ENCODE results near the gene NSMCE1.

The NSMCE1 gene

GRCh38 chr16:27242398-27242797 is 26.2 kb downstream of the NSMCE1 start:
- no peak for DNase-seq

DNA sequence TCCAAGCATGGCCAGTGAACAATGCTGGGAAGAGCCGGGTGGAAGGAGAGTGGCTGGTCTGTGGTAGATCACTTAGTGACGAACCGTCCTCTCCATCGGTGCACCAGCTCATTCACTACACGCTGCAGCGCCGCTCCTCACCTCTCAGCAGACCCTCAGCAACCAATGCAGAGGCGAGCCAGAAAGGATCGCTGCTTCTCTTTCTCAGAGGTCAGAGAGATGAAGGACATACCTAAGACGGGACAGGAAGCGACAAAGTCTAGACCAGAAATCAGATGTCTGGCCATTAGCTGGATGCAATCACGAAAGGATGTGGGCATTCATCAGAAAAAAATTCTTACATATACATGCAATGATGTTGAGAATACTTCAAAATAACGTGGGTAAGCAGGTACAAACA is 26.9 kb downstream of the NSMCE1 start:
- no peak for DNase-seq

GRCh38 chr16:27240948-27241531 is 27.5 kb downstream of the NSMCE1 start:
- DNase-seq, result no peak

DNA sequence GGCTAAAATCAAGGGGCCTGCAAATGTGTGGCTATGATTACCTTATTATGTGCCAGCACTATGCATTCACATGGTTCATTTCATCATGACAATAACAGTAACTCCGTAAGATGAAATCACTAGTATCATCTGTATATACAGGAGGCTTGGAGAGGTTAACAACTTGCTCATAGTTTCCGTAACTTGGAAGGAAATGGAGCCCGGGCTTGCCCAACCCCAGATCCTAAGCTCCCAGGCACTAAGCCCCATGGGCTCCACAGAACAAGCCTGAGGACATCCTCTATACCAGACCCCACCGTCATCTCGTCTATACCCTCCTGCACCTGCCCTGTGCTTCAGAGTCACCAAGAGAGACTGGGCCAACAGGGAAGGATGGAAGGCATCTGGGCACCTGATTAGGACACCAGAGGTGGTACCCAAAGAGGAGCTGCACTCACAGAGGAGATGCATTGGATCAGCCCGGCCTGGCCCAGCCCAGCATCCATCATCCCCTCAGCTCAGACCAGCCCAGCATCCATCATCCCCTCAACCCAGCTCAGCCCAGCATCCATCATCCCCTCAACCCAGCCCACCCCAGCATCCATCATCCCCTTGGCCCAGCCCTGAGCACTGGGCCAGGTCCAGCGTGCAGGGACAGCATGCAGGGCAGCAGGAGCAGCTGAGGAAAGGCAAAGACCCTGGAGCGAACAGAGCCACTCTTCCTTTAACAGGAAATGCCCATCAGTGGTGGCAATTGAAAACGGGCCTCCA is 28.5 kb downstream of the NSMCE1 start:
- DNase-seq, result no peak

DNA sequence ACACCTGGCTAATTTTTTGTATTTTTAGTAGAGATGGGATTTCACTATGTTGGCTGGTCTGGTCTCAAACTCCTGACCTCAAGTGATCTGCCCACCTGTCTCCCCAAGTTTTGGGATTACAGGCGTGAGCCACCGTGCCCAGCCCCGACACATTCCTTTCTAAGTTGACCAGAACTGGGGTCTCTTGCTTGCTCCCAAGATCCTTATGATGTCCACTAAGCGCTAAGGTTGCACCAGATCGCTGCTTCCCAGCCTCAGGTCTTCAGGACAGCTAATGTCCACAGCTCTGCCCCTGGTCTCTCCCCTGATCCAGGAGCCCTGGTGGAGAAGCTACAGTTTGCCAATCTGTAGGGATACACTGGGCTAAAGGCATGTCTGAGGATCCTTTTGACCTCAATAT is 29.5 kb downstream of the NSMCE1 start:
- no peak for DNase-seq

GRCh38 chr16:27238591-27238990 is 30.0 kb downstream of the NSMCE1 start:
- DNase-seq, result no peak

DNA sequence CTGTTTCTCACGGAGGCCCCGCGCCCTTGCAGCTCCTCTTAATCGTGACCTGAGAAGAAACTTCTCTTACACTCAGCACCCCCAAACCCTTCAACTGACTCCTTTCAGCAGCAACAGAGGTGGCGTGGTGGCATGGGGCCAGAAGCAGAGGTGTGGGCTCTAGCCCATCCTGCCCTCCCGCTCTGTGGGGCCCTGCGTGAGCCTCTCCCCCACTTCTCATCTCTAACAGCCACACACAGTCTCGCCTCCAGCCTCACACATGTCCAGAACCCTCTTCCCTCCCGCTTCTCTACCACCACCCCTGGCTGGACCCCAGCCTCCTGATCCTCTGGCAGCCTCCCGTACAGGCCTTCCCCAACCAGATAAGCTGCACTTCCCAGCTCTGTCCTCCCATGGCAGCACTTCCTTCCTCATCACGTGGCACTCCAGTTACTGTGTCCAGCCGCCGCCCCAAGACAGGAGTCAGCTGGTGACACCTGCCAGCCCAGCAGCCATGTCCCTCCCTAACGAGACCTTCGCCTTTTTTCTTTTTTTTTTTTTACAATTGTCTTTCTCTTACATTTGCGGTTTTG is 30.5 kb downstream of the NSMCE1 start:
- peak; percentile 52 for DNase-seq

DNA sequence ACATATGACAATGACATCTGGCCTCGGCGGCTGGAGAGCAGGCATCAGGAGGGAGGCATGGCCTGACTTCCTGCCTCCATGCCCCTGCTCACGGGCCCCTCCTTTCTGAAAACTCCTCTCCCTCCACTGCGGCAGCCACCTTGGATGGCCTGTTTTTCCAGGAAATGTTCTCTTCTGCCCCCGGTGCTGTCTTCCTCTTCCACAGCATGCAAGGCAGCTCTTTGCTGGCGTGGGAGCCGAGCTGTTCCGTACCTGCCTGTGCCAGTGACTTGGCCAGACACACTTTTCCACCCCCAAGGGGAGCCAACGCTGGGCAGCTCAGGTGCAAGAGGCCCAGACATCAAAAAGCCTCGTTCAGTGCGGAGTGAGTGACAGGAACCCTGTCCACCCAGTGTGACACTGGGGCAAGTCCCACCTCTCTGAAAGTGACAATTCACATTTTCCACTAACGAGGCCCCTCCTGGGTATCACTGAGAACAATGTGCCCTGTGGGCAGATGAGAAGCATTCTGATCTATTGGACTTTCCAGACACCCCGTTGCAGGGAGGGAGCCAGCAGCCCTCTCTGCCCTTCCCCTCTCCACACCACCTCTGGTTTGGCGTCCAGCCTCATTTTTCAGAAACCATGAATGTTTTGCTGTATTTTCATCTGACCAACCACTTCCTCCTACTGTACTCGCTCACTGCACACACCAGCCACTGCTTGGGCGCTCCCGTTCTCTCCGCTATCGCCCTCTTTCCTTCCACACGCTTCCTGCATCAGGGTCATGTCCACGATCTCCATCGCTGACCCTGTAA is 31.2 kb downstream of the NSMCE1 start:
- peak; percentile 82 for DNase-seq

GRCh38 chr16:27236635-27237218 is 31.8 kb downstream of the NSMCE1 start:
- no peak for DNase-seq

DNA sequence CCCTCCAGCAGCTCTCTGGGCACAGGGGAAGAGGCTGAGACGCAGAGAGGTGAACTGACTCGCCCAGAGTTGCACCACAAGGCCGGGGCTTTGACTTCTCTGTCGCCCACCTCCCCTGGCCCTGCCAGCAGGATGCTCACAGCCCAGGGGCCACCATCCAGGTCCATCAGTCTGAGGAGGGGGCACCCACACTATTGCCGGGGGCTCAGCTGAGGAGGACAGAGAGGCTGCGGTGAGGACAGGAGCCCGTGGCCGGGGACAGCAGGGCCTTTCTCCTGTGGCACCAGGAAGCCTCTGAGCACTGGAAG is 32.7 kb downstream of the NSMCE1 start:
- DNase-seq, result no peak

- peak; percentile 79 for DNase-seq
Observed at GRCh38 chr16:27235055-27235937, 33.3 kb downstream of the NSMCE1 start.

GRCh38 chr16:27234603-27235002 is 34.0 kb downstream of the NSMCE1 start:
- DNase-seq, result no peak

DNA sequence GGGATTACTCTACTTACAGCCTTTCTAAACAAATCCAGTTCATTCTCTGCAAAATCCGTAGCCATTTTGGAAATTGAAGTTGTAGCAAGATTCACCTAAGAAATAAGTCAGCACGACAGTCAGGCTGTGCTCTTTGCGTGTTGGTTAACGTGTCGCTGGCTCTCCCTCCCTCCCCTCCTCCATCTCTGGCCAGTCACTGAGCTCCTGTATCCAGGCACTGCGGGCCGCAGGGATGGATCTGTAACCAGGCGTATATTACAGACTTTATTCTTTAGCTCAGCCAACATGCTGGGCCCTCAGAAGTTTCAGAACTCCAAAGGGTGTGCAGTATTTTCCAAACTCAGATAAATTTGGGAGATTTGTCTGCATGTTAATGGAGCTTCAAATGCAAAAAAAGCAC is 34.4 kb downstream of the NSMCE1 start:
- DNase-seq, result no peak

GRCh38 chr16:27233731-27234130 is 34.8 kb downstream of the NSMCE1 start:
- DNase-seq, result no peak

DNA sequence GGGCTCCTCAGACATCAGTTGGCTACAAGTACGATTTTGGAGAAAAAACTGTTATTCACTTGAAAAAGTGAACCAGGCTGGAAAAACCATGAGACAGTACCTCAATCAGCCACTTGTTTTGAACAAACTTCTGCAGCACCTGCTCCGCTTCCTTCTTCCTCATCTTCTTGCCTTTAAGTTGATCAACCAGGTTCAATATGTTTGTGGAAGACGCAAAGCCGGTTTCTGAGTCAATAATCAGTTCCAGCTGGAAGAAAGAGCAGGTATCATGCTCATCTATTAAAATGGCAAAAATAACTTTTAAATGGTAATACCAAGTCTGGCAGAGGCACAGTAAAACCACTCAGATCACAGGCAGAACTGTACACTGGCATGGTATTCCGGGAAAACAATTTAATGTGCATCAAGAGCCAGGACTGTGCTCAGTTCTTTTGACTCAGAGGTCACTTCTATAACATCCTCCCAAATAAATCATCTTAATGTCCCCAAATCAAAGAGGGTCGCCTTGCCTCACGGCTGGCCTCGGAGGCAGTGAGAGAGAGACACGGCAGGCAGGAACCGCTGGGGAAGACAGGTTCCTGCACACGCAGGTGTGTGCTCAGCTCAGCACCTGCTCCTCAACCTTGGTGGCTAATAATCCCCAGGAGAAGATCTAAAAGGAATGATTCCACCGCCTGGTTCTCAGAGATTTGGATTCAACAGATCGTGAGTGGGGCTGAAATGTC is 35.5 kb downstream of the NSMCE1 start:
- no peak for DNase-seq

DNA sequence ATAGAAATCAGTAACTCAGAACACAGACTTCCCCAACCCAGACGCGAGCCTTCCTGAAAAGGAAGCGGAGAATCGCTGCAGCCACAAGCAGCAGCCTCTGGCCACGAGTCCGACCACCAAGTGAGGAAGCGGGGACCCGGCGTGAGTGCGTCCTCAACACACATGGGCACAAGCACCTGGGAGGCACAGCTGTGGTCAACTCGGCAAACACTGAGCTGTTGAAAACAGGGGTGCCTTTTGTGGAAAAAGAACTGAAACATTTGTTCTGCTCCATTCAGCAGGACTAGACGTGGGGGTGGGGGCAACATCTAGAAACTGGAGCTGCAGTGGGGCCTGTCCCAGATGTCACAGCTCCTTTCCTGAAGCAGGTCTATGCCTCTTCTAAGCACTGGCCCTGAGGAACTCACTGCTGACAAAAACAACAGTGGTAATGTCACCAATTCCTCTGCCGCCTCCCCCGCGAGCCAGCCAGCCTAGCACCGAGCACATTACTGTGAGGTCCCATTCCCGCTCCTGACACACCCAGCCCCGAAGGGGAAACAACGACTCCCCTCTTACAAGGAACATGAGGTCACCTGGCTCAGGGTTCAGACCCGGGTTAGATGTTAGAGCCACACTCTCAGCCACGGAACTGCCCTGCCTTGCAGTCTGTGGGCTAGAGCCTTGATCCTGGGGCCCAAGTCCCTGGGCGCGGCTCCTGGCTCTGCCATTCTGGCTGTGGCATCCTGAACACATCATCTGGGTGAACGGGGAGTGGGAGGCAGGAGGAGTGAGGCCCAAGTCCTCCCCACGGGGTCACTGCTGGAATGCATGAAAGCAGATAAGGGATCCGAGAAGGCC is 36.3 kb downstream of the NSMCE1 start:
- peak; percentile 22 for DNase-seq

DNA sequence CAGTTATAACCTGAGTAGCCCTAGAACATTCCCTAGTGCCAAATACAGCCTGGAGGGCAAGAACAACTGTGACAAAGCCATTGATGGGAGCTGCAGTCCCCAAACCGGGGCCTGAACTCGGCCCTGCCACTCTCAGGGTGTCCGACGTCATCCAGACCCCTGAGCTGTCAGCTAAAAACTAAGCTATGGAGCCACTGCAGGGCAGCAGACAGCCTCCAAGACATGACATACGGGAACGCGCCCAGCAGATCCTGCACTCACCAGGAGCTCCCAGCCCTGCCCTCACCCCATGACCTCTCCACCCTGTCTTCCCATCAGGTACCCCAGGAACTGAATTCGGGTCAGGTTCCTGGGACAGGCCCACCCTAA is 36.9 kb downstream of the NSMCE1 start:
- DNase-seq, result no peak

GRCh38 chr16:27230562-27231001 is 38.0 kb downstream of the NSMCE1 start:
- peak; percentile 67 for DNase-seq

DNA sequence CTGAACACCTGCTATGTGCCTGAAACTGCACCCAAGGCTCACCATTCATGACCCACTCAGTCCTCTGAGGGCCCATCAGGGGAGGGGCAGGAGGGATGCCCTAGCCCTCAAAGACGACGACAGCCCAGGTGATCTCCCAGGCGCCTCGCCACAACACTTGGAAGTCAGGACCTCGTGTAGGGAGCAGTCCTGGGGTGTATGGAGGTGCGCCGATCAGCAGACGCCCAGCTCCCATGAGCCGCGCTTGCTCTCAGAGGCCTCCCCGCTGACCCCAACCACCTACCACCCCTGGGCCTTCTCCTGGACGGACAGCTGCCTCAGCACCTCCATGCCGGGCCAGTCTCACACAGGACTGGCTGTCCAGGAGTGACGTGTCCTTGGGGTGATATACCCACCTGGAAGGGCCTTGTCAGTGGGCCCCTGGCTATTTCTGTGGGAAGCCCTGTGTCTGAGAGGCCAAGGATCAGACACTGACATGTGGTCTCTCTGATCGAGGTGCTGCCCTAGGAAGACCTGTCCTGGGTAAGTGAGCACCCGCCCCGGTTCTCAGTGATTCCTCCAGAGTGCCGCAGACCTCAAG is 38.6 kb downstream of the NSMCE1 start:
- DNase-seq, result no peak
